HepG2 (cell line): Measurements from ENCODE around the gene SLC2A4. TPM values are rescaled to one million over a fixed set of nuclear protein-coding genes. Genes with fewer than 3 reads are reported as not detected.

Source experiments
- ARNTL ChIP-seq: sonication (generic); formaldehyde crosslinking; IDR thresholded peaks from 2 replicates; pipeline ENCODE4 v1.4.0; 2020; ENCODE audit warnings: mild to moderate bottlenecking, missing genetic modification reagents
- ATAD3A ChIP-seq: sonication (generic); formaldehyde crosslinking; IDR thresholded peaks from 2 replicates; pipeline ENCODE4 v1.4.0; 2020; ENCODE audit warnings: missing genetic modification reagents
- FOXJ3 ChIP-seq: sonication (generic); formaldehyde crosslinking; IDR thresholded peaks from 2 replicates; pipeline ENCODE4 v1.4.0; 2020; ENCODE audit warnings: missing genetic modification reagents, mild to moderate bottlenecking, borderline replicate concordance
- FUBP1 ChIP-seq: sonication (generic); formaldehyde crosslinking; IDR thresholded peaks from 2 replicates; pipeline ENCODE4 v1.5.1; 2020; ENCODE audit warnings: missing genetic modification reagents, mild to moderate bottlenecking, borderline replicate concordance
- HNRNPK ChIP-seq: fragments of 200-400 bp; formaldehyde crosslinking; IDR thresholded peaks from 2 replicates; pipeline ENCODE4 v1.6.1; 2018; ENCODE audit warnings: low read length, low read depth, moderate library complexity, mild to moderate bottlenecking; ENCODE audit not compliant: poor library complexity, severe bottlenecking
- HNRNPLL ChIP-seq: fragments of 200-400 bp; formaldehyde crosslinking; IDR thresholded peaks from 2 replicates; pipeline ENCODE4 v1.6.1; 2017; ENCODE audit warnings: mild to moderate bottlenecking, low read depth, low read length; ENCODE audit not compliant: poor library complexity, severe bottlenecking
- KAT7 ChIP-seq: IDR thresholded peaks from 2 replicates; pipeline ENCODE4 v1.6.1; 2018; ENCODE audit warnings: borderline replicate concordance, missing compliant biosample characterization
- MXI1 ChIP-seq: IDR thresholded peaks from 3 replicates; pipeline ENCODE4 v1.6.1; 2012; ENCODE audit warnings: low read depth, low read length, inconsistent platforms, borderline replicate concordance
- NFKB2 ChIP-seq: sonication (generic); formaldehyde crosslinking; IDR thresholded peaks from 2 replicates; pipeline ENCODE4 v1.4.0; 2020; ENCODE audit warnings: missing genetic modification reagents, borderline replicate concordance
- RAD21 ChIP-seq: fragments of 450-650 bp; formaldehyde crosslinking; IDR thresholded peaks from 2 replicates; pipeline ENCODE4 v1.5.0; 2020; ENCODE audit warnings: mild to moderate bottlenecking
- TFDP2 ChIP-seq: sonication (generic); formaldehyde crosslinking; IDR thresholded peaks from 2 replicates; pipeline ENCODE4 v1.4.0; 2020; ENCODE audit warnings: missing genetic modification reagents
- ZFP91 ChIP-seq: sonication (generic); formaldehyde crosslinking; IDR thresholded peaks from 2 replicates; pipeline ENCODE4 v1.9.0; 2022; ENCODE audit warnings: missing genetic modification reagents, mild to moderate bottlenecking, borderline replicate concordance
- ZHX2 ChIP-seq, 2 experiments: sonication (generic) in 1 of 2; formaldehyde crosslinking in 1 of 2; IDR thresholded peaks; 2 replicates each; pipeline versions ENCODE4 v1.6.1 to v1.9.0; 2014 to 2022; ENCODE audit warnings: antibody characterized with exemption in 1 of 2, borderline replicate concordance in 1 of 2, inconsistent platforms in 1 of 2, low read depth in 1 of 2, missing genetic modification reagents in 1 of 2
- ZMYM4 ChIP-seq: sonication (generic); formaldehyde crosslinking; IDR thresholded peaks from 2 replicates; pipeline ENCODE4 v1.8.1; 2023; ENCODE audit warnings: mild to moderate bottlenecking, missing genetic modification reagents
- ZNF101 ChIP-seq: sonication (generic); formaldehyde crosslinking; IDR thresholded peaks from 2 replicates; pipeline ENCODE4 v1.4.0; 2020; ENCODE audit warnings: mild to moderate bottlenecking, low read depth, missing genetic modification reagents, borderline replicate concordance
- ZNF703 ChIP-seq: sonication (generic); formaldehyde crosslinking; IDR thresholded peaks from 2 replicates; pipeline ENCODE4 v1.5.1; 2020; ENCODE audit warnings: missing genetic modification reagents, mild to moderate bottlenecking, moderate library complexity, borderline replicate concordance
- ZNF792 ChIP-seq: IDR thresholded peaks from 2 replicates; pipeline ENCODE4 v1.6.1; 2016
- polyA plus RNA-seq, 8 experiments: library from polyadenylated mRNA; depleted of rRNA in 3 of 8; stranded (reverse) in 7 of 8; unstranded in 1 of 8; fragments of >200 nt; fragmentation: Illumina TruSeq in 4 of 8; extraction: Trizol in 4 of 8; gene quantifications; 2 replicates each; pipeline versions ENCODE4 v1.2.1 to v1.2.3, GENCODE V29; 2011 to 2016; ENCODE audit warnings: low read depth in 4 of 8, missing spikeins in 1 of 8, mixed read lengths in 1 of 8; ENCODE audit not compliant: insufficient read depth in 1 of 8
- total RNA-seq, 5 experiments: library from RNA; depleted of rRNA; stranded (reverse); fragments of >200 nt; fragmentation: Illumina TruSeq; extraction: Trizol; gene quantifications; 2 replicates each; pipeline ENCODE4 v1.2.3, GENCODE V29; 2016; ENCODE audit warnings: low read depth in 1 of 5

SLC2A4 gene
- total and polyA plus RNA-seq, 2 of the 13 experiments (the other 11 are each of a cell fraction or from before 2014, with no cell fraction given): 4.9 to 5.8 TPM

GRCh38 chr17:7258731-7259554 is 22.6 kb upstream of the SLC2A4 start (continued):
- TF ChIP-seq RAD21 (CRISPR knock-in tag): no peak
- TF ChIP-seq FUBP1: no peak
- no peak; the same call in 1 of the 2 replicates for TF ChIP-seq ZFP91 (CRISPR knock-in tag)
- 0 out of 2 replicates have a peak, but pooled peaks have one; percentile 27 for TF ChIP-seq KAT7 (CRISPR knock-in tag)
- TF ChIP-seq HNRNPK: no peak
- TF ChIP-seq ZHX2 (IDR thresholded peaks at IDR 0.05; ENCODE audit: low read depth): no peak
- TF ChIP-seq ZHX2 (CRISPR knock-in tag; IDR thresholded peaks at IDR 0.05; ENCODE audit: borderline replicate concordance): no peak
- TF ChIP-seq HNRNPLL: no peak
- 0 out of 2 replicates have a peak, but pooled peaks have one; percentile 22 for TF ChIP-seq TFDP2 (CRISPR knock-in tag)
- no peak for TF ChIP-seq ZNF703
- TF ChIP-seq MXI1: peak; percentile 27; the same call in 1 of the 3 replicates
- no peak for TF ChIP-seq FOXJ3
- no peak for TF ChIP-seq ARNTL (CRISPR knock-in tag)
- no peak for TF ChIP-seq ATAD3A (CRISPR knock-in tag)
- 0 out of 2 replicates have a peak, but pooled peaks have one; percentile 44 for TF ChIP-seq ZMYM4 (CRISPR knock-in tag)
- no peak for TF ChIP-seq NFKB2
- no peak for TF ChIP-seq ZNF792
- no peak for TF ChIP-seq ZNF101 (CRISPR knock-in tag)
